GM04503 (cell line): ENCODE results near the gene POLR2H.

Experiments
- DNase-seq: peaks from one replicate; pipeline ENCODE4 v3.0.0-alpha.2; 2012; ENCODE audit warnings: low read depth

POLR2H gene

GRCh38 chr3:184361532-184361931, at the start of gene POLR2H, which contains the start of gene CLCN2:
Gene POLR2H (plus strand): TSS chr3:184361710. CDS start chr3:184363493, 1,783 bp downstream.
Gene CLCN2 (minus strand): TSS chr3:184361605. CDS start chr3:184361479, 126 bp downstream.
- no peak for DNase-seq

DNA sequence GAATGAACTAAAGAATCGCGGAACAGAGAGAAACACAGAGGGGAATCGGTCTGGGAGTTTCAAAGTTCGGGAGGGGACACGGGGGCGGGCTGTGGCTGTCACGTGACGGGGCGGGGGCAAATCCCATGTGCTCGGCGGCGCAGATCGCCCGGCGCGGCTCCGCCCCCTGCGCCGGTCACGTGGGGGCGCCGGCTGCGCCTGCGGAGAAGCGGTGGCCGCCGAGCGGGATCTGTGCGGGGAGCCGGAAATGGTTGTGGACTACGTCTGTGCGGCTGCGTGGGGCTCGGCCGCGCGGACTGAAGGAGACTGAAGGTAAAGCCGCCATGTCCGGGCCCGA, 47.2 kb upstream of the POLR2H start, which contains the start of gene EIF4G1:
Gene EIF4G1 (plus strand): TSS at position 244 of the 337 bp plus-strand sequence. CDS start 1,191 bp downstream, outside the sequence.
- no peak for DNase-seq

DNA sequence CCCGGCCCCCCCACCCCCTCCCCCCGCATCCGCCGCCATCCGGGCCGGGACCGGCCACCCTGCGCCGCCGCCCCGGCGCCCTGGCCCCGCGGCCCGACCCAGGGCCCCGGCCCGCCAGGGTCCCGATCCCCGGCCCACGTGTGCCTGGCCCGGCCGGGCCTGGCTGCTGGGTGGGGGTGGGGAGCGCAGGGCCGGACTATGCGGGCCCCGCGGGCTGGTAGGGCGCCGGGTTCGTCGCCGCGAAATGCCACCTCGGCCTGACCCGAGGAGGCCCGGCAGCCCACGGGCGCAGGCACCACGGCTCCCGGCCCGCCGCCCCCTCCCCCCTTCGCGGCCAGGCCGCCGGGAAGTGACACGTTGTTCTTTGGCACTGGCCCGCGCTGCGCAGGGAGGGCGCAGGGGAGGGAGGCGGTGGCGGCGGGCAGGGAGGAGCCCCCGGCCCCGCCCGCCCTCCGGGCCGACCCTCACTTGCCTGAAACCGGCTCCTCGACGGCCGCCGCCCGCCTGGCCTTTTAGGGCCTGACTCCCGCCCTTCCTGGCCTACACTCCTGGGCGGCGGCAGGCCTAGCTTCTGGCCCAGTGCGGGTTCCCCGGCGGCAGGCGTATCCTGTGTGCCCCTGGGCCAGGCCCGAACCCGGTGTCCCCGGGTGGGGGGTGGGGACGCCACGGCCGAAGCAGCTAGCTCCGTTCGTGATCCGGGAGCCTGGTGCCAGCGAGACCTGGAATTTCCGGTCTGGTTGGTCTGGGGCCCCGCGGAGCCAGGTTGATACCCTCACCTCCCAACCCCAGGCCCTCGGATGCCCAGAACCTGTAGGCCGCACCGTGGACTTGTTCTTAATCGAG, 46.6 kb upstream of the POLR2H start:
- no peak for DNase-seq

GRCh38 chr3:184315543-184315867, 46.0 kb upstream of the POLR2H start:
- DNase-seq: no peak

DNA sequence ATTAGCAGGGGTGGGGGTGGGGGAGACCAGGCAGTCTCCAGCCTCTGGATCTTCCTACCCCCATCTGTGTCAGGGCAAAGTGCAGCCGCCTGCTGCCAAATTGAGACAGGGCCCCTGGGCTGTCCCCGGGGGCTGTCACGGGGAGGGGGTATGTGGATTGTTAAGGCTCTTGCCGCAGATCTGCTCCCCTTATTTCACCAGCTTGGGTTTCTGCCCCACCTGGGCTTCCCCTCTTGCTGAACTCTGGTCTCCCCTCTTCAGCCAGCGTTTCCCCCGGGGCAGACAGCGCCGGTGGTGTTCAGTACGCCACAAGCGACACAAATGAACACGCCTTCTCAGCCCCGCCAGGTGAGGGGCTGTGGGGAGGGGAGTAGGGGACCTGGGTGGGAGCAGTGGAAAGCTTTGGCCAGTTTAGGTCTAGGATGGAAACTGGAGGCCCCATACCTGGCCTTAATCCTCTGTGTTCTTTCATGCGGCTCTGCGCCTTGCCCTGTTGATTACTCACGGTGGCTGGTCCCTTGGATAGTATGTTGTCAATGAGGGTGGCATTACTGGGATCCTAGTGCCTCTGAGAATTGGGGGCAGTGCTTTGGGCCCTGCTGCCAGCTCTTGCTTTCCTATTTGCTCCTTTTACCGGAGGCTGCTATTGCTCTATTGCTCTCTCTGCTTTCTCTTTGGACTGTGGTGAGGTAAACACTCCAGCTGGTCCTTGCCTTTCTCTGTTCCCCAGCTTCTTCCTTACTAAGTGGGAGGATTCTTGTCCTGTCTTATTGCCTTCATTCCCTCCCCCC, 45.4 kb upstream of the POLR2H start:
- DNase-seq: no peak

GRCh38 chr3:184316792-184317191, 44.7 kb upstream of the POLR2H start:
- DNase-seq: no peak

GRCh38 chr3:184317201-184317600, 44.3 kb upstream of the POLR2H start:
- DNase-seq: no peak

- DNase-seq: peak; percentile 86
These were observed 41.4 kb upstream of the POLR2H start for GRCh38 chr3:184320104-184320445.

GRCh38 chr3:184321666-184322065, 39.8 kb upstream of the POLR2H start:
- no peak for DNase-seq

DNA sequence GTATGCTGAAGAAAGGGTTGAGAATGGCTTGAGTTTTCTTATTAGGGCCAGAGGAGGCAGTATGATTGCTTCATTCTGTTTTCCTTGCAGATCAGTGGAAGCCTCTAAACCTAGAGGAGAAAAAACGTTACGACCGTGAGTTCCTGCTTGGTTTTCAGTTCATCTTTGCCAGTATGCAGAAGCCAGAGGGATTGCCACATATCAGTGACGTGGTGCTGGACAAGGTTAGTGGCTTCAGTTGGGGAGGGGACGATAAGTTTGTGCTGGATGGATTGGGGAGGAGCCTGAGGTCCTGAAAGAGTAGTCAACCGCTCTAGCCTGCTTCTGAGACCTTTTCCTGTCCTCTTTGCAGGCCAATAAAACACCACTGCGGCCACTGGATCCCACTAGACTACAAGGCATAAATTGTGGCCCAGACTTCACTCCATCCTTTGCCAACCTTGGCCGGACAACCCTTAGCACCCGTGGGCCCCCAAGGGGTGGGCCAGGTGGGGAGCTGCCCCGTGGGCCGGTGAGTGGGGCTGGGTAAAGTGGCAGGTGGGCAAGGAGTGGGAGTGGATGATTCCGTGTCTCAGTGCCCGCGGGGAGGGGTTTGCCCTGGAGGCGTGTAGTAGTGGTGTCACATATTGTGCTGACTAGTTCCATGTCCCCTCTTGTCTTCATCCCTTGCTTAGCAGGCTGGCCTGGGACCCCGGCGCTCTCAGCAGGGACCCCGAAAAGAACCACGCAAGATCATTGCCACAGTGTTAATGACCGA, 38.6 kb upstream of the POLR2H start:
- no peak for DNase-seq

DNA sequence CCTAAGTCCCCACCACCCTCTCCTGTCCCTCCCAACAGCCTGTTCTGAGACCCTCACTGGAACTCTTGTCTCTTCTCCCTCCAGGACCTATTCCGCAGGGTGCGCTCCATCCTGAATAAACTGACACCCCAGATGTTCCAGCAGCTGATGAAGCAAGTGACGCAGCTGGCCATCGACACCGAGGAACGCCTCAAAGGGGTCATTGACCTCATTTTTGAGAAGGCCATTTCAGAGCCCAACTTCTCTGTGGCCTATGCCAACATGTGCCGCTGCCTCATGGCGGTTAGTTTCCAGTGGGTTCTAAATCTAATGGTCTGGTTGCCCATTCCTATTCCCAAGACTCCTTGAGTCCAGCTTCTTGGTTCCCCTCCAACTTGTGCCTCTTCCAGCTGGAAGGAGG, 37.8 kb upstream of the POLR2H start:
- no peak for DNase-seq

DNA sequence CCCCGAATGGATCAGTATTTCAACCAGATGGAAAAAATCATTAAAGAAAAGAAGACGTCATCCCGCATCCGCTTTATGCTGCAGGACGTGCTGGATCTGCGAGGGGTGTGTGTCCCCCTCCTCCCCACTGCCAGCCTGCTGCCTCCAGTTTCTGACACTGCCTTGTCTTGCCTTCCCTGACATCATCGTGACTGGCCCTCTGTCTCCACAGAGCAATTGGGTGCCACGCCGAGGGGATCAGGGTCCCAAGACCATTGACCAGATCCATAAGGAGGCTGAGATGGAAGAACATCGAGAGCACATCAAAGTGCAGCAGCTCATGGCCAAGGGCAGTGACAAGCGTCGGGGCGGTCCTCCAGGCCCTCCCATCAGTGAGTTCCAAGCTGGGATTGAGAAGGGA, 36.2 kb upstream of the POLR2H start:
- DNase-seq: no peak

DNA sequence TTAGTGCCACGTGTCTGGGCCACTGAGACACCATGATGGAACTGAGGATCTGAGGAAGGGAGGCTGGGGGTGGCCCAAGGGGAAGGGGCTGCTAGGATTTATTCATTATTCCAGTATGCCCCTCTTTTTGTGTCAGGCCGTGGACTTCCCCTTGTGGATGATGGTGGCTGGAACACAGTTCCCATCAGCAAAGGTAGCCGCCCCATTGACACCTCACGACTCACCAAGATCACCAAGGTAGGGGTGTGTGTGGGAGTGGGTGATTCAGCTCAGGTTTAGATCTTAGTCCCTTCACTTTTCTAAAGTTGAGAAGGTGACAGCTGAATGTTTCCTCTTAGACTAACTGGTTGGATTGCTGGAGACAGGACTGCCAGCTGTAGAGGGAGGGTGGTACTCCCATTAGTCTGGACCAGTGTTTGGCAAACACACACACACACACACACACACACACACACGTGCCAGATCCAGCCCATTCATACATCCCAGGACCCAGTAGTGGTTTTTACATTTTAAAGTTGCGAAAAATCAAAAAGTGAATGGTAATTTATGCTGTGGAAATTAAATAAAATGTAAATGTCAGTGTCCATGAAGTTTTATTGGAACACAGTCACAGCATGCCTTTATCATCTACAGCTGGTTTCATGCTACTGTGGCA, 35.7 kb upstream of the POLR2H start:
- DNase-seq: no peak

GRCh38 chr3:184327171-184327570, 34.3 kb upstream of the POLR2H start:
- DNase-seq: no peak

DNA sequence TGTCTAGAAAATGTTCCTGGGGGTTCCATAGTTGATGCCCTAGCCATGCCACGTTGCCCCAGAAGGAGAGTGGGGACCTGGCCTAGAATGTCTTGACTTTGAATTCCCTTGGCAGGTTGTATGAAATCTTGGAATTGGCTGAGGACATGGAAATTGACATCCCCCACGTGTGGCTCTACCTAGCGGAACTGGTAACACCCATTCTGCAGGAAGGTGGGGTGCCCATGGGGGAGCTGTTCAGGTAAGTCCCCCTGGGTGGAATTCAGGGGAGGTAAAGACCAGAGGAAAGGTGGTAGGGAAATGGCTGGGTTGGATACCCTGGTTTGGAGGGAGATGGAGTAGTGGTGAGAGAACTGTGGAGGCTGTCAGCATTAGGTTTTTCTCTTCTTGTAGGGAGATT, 33.0 kb upstream of the POLR2H start:
- no peak for DNase-seq

GRCh38 chr3:184332370-184333090, 29.0 kb upstream of the POLR2H start:
- DNase-seq: no peak

- DNase-seq: no peak
These were observed 28.3 kb upstream of the POLR2H start for GRCh38 chr3:184333190-184333589.

GRCh38 chr3:184333700-184334099, 27.8 kb upstream of the POLR2H start:
- no peak for DNase-seq

- no peak for DNase-seq
These were observed 26.9 kb upstream of the POLR2H start for GRCh38 chr3:184334470-184335158.

GRCh38 chr3:184335291-184335660, 26.2 kb upstream of the POLR2H start:
- no peak for DNase-seq
